Midbrain (tissue), 1 donor: Measurements from ENCODE around the gene ZNF608.

Experiments used
- DNase-seq: peaks from one replicate; lab custom pipeline; 2025; lab: John Stamatoyannopoulos, UW

Gene ZNF608

DNA sequence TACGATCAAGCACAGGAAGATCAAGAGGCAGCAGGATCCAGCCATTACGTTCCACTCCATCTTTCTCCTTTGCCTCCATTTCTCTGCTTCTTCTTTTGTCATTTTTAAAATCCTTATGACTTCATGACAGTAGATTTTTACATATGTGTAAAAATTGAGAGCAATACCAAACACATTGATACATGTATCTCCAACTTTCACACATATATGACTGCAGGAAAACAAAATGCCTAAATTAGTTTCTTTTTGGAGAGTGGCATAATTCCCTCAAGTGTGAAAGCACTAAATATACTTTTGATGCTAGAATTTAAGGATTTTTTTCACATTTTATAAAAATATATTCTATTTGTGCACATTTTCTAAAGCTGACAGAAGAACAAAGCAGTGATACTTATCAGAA, 8.6 kb upstream of the ZNF608 start:
- DNase-seq, result no peak

- DNase-seq, result no peak
These were observed 7.9 kb upstream of the ZNF608 start for GRCh38 chr5:124754206-124754927.

DNA sequence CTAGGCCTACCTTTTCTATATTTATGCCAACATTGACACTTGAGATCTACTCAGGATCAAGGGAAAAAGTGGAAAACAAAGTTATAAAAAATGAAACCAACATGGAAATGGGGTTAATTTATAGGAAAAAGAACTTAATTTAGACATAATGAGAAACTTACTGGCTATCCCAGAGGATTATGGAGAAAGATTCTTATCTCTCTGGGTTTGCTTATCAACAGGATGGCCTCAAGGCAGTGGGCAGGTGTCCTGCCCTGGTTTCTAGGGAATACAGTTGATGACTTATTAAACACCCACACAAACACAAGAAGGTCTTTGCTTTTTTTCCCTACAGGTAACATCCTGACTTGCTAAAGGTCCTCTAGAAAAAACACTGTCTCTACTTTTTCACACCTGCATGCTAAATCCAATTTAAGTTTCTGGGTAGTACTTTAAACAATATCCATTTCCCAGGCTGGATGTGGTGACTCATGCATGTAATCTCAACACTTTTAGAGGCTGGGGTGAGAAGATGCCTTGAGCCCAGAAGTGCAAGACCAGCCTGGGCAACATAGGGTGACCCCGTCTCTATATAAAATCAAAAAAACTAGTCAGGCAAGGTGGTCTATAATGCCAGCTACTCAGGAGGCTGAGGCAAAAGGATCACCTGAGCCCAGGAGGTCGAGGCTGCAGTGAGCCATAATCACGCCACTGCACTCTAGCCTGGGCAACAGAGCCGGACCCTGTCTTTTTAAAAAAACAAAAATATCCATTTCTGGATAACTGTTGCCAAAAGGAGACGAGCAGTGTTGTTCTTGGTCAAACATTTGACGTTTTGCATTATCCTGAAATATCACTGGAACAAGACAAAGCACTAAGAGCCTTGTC, 6.6 kb upstream of the ZNF608 start:
- no peak for DNase-seq

DNA sequence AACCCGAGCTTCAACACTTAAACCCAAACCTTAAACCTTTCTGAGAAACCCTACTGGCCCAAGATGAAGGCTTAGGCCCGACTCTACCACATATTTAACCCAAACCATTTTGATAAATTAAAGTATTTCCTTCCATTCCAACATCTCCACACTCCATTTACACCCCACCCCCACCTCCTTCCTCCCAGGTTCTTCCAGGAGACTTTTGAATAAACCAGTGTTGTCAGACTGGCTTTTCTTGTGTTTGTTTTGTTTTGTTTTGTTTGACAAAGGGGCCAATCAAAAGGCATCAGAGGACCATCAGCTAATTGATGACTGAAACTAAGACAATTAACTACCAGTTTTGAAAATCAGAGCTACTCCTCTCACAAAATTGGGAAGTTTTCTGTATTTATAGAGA, 4.6 kb upstream of the ZNF608 start:
- DNase-seq, result no peak

DNA sequence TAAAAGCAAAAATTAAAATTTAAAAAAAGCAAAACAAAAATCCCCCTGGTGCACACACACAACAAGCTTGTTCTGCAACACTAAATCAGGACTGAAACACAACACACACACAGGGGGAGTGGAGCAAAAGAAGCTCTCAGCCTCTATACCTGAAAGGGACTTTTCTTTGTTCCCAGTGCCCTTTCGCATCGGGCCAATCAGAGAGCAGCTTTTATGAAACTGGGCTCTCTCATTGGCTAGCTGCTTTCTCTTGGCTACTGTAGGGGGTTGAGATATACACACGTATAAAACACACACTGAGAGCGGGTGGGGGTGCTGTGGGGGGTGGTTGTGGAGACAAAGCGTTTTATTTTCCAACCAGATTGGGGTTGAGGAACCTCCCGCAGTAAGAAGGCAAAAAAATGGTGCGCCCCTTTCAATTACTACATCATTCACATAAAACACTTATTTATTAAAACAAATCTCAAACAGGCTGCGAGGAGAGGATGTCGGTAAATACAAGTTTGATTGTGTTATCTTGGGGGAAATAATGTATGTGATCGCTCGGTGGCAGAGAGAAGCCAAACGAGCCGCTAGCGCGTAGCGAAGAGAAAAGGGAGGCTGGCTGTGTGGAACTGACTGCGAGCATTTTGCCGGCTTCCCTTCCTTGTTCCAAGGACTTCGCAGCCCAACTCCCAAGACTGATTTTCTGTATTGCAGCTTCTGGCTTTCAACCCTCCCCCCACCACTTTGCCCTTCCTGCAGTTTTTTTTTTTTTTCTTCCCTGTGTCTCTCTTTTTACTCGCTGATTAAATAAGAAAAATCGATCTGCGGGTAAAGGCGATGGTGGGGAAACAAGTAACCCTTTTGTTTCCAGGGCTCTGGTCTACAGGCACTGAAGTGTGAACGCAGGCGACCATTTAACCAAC, 2.5 kb upstream of the ZNF608 start:
- peak; percentile 95 for DNase-seq

GRCh38 chr5:124747791-124748686, 1.6 kb upstream of the ZNF608 start:
- peak; percentile 79 for DNase-seq

- peak; percentile 89 for DNase-seq
These were observed 714 bp upstream of the ZNF608 start for GRCh38 chr5:124746916-124747790.

DNA sequence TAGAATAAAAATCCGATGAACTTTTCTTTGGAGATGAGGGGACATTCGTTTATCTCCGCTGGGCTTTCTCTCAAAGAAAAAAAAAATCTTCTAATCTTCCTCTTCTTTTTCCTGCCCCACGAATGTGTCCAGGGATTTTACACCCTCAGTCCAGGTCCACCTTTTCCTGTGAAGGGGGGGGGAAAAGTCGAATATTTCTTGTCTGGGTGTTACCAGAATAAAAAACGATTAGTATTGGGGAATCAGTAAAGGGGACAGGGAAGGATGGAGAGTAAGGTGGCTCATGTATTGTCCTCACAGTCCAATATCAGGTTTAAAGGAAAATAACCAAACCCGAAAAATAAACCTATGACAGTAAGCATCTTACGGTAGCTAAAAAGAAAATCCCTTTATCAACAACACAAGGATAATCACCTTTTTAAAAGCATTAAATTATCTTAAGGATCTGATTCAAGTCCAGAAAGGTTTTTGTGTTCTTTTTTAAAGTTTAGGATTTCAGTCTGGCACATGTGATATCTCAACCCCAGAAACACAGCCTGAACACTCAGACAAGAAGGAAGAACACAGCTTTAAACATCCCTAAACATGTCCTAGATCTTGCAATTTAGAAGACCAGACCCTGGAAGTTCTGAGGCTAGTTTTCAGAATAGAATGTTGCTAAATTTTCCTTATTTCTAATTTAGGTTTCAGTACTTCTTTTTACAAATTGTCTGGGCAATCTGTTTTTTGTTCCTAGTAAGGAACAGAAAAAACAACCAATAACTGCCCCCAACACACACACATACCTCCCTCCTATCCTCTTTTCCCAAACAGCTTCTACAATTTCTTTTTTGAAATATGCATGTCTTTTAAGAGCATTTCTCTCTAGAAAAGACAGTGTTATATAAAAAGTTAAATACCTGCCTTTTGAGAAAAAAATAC, 1.2 kb downstream of the ZNF608 start:
- DNase-seq, result no peak

DNA sequence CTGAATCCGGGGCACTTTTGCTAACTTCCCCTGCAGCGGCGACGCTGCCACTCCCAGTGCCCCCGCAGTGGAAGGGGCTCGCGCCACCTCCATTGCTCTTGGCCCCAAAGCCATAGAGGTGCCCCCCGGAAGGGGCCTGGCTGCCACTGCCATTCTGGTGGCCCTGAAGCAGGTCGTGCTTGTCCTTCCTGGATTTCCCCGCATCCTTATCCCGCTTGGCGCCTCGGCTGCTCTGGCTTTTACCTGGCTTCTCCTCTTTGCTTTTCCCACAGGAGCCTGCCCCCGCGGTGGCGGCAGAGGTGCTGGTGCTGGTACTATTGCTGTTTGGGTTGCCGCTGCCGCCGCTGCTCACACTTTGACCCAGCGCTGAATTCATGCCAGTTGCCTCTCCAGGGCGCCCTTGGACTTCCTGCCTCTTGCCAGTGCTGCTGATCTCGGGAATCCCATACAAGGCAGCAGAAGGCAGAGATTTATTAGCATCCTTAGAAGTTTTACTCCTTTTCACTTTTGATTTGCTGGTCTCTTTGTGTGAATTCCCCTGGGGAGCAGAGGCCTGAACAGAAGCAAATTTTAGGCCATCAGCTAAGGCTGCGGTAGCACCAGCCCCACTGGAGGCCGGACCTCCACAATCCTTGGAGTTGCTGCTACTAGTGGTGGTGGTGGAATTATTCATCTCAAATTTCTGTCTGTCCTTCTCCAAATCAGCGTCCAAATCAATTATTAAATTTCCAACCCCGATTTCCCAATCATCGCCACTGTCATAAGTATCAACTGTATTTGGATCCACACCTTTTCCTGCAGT, 2.1 kb downstream of the ZNF608 start:
- DNase-seq, result peak; percentile 72

GRCh38 chr5:124743602-124744169, 2.8 kb downstream of the ZNF608 start:
- peak; percentile 50 for DNase-seq

- DNase-seq, result no peak
These were observed 3.3 kb downstream of the ZNF608 start for GRCh38 chr5:124742983-124743601.

DNA sequence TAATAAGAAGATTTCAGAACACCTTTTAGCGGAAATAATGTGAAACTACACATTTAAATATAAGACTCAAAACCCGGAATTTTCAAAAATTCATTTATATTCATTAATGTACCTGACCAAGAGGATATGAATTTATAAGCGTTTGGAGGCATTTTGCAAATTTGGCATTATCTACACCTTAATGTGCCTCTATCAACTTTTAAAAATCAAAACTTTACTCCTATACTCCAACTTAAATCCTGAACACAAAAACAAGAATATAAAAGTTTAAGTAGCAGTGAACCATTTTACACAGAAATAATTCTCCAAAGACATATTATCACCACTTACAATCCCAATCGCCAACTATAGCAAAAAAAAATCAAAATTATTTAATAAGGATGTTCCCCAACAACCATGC, 3.9 kb downstream of the ZNF608 start:
- DNase-seq, result no peak

DNA sequence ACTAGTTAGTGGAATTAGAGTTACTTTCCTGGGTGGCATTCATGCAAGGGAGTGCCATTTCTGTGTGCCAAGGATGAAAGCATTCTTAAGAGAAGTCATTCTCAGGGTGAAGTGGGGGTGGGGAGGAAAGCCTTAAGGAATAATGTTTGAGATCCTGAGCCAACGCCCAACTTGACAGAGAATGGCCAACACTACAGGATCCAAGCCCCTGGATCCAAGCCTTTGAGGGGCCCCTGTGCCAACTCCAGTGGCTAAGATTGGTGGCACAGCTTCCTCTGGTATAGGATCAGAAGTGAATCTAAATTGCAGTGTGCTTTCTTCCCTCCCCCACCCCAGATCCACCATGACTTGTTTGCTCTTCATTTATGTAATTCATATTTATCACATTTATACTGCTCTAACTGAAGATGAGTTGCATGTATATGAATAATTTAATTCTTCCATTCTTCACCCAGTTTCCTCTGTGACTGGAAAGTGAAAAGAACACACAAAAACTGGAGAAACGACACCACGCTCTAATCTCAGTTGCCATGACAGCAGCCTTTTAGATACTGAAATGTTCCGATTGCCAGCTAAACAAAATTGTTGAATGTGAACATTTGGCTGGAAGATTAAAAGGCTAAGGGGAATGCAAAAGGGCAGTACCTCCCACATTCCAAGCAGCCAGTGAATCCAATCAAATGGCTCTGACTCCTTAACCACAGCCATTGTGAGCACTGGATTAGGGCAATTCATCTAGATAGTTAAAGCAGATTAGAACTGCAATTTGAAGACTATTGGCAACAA, 4.5 kb downstream of the ZNF608 start:
- DNase-seq, result peak; percentile 45

- DNase-seq, result no peak
These were observed 5.4 kb downstream of the ZNF608 start for GRCh38 chr5:124740991-124741583.

GRCh38 chr5:124740071-124740470, 6.4 kb downstream of the ZNF608 start:
- DNase-seq, result no peak

GRCh38 chr5:124739634-124740025, 6.8 kb downstream of the ZNF608 start:
- DNase-seq, result no peak
